ENCODE results near the gene FMNL3. TPM values are rescaled to one million over a fixed set of nuclear protein-coding genes. Genes with fewer than 3 reads are reported as not detected.
A peak's percentile ranks its signal among the peaks of the same experiment; 100 is the strongest.

The FMNL3 gene
- total RNA-seq, 1 donor from 2014 or later, result 11.0 TPM

DNA sequence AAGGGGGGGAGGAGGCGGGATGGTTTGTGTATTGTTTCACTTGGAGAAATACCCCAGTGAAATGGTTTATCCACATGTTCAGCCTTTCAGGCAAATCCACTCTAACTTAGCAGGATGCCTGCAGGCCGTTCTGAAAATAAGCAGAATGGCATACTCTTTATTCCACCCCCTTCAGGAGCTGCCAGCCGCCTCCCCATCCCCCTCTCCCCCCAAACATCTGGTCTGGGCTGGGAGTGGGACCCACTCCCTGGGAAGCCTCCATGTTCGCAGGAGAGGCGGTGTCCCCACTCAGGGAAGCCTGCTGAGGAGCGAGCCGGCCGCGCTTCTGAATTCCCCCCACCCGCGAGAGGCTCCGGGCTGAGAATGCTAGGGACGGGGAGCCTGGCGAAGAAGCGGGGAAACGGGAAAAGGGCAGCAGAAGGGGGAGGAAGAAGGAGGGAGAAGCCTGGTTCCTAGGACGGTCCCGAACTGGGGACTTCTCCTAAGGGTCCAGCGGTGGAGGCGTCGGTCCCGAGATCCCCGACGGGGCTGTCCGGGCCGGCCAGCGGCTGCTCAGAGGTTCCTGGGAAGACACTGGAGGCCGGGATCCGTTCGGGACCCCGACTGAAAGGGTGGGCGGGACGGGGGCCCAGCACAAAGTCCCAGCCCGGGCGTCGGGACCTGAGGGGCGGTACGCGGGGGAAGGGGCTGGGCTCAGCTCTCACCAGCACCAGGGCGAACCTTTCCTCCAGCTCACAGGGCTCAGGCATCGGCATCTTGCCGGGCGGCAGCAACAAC is 666 bp downstream of the FMNL3 start:
- H3K27me3 ChIP-seq, result no peaks in the 10 kb centered on the region
- intact Hi-C loops (cut with DNase I), result loop anchor here (2.0 kb wide), 1 partner anchor 60 kb away; no protein-coding TSS in a partner anchor
- no peaks in the 10 kb centered on the region for H3K9me3 ChIP-seq
- H3K27ac ChIP-seq, result peak overlapping the region; percentile 92
- H3K4me3 ChIP-seq, result peak overlapping the region; percentile 80 to 81
- no peaks in the 10 kb centered on the region for H3K36me3 ChIP-seq
- DNase-seq (ENCODE audit: extremely low spot score in 2 of 2), result no peak
- TF ChIP-seq POLR2AphosphoS5 (IDR thresholded peaks at IDR 0.05; ENCODE audit: insufficient read depth in 1 of 2, low read depth in 1 of 2) (no peak), POLR2A (IDR thresholded peaks at IDR 0.05) (no peak)
- TF ChIP-seq, protein P1, sequence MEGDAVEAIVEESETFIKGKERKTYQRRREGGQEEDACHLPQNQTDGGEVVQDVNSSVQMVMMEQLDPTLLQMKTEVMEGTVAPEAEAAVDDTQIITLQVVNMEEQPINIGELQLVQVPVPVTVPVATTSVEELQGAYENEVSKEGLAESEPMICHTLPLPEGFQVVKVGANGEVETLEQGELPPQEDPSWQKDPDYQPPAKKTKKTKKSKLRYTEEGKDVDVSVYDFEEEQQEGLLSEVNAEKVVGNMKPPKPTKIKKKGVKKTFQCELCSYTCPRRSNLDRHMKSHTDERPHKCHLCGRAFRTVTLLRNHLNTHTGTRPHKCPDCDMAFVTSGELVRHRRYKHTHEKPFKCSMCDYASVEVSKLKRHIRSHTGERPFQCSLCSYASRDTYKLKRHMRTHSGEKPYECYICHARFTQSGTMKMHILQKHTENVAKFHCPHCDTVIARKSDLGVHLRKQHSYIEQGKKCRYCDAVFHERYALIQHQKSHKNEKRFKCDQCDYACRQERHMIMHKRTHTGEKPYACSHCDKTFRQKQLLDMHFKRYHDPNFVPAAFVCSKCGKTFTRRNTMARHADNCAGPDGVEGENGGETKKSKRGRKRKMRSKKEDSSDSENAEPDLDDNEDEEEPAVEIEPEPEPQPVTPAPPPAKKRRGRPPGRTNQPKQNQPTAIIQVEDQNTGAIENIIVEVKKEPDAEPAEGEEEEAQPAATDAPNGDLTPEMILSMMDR (IDR thresholded peaks at IDR 0.05), result no peak
- peaks cover 21% of the 10 kb centered on the region for H3K4me1 ChIP-seq

GRCh38 chr12:49705479-49706134 is 1.6 kb downstream of the FMNL3 start:
- no peaks in the 10 kb centered on the region for H3K27me3 ChIP-seq
- H3K4me1 ChIP-seq, result peaks cover 21% of the 10 kb centered on the region
- TF ChIP-seq, protein P1 (IDR thresholded peaks at IDR 0.05), result no peak
- TF ChIP-seq POLR2AphosphoS5 (IDR thresholded peaks at IDR 0.05; ENCODE audit: insufficient read depth in 1 of 2, low read depth in 1 of 2), result peak in 1 of 2 donors; percentile 40
- no peaks in the 10 kb centered on the region for H3K9me3 ChIP-seq
- peak overlapping the region; percentile 80 to 81 for H3K4me3 ChIP-seq
- no peaks in the 10 kb centered on the region for H3K36me3 ChIP-seq
- DNase-seq (ENCODE audit: extremely low spot score in 2 of 2), result no peak
- H3K27ac ChIP-seq, result peak overlapping the region; percentile 92
- intact Hi-C loops (cut with DNase I), result loop anchor here (2.0 kb wide), 1 partner anchor 59 kb away; no protein-coding TSS in a partner anchor

DNA sequence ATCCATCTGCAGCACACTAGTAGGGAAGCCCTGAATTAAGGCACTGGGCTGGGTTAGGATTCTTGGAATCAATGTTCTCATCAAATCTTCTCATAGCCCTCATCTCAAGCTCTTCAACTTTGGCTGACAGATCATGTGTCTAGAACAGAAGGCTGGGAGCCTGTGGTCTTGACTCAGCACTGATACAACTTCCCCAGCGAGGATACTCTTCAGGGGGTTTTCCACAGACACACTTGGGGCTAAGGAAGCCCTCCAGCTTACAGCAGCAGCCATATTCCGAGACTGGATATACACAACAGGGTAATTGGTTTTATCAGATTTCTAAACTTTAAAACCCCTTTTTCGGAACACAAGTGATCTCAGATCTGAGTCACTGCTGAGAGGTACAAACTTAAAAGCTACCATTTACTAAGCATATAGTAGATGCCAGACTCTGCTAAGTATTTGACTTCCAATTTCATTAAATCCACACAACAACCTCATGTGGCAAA is 3.5 kb downstream of the FMNL3 start:
- Histone ChIP-seq H3K4me1 (peaks cover 31% of the 10 kb centered on the region), H3K36me3 (no peaks in the 10 kb centered on the region), H3K9me3 (no peaks in the 10 kb centered on the region), H3K27ac (no peak overlapping the region), H3K4me3 (no peak overlapping the region), H3K27me3 (no peaks in the 10 kb centered on the region)
- TF ChIP-seq POLR2AphosphoS5 (IDR thresholded peaks at IDR 0.05; ENCODE audit: insufficient read depth in 1 of 2, low read depth in 1 of 2) (no peak), POLR2A (IDR thresholded peaks at IDR 0.05) (no peak)
- TF ChIP-seq, protein P1 (IDR thresholded peaks at IDR 0.05), result no peak
- DNase-seq (ENCODE audit: extremely low spot score in 2 of 2), result no peak
- intact Hi-C loops (cut with DNase I), result no loop called here

DNA sequence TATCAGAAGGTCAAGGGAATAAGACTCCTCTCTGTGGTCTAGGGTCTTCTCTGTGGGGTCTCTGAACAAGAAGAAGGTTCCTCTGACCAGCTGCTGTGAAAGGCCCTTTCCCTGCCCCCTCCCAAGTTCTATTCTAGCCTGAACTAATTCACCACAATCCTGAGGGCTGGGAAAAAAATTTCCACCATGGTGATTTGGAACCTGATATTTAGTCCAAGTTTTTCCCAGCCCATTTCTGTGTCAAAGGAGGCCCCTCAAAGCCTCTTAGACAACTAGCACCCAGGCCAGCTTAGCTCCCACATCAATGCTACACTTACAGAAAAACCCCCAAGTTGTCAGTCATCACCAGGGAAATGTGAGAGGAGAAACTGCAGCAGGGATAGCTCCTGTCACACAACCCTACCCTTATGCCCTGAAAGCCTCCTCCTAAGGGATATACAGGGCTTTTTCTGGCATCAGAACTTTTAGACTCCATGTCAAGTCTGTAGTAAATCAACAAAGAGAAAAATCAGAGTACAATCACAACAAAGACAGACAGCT is 4.5 kb downstream of the FMNL3 start:
- DNase-seq (ENCODE audit: extremely low spot score in 2 of 2), result no peak
- Histone ChIP-seq H3K4me3 (no peak overlapping the region), H3K9me3 (no peaks in the 10 kb centered on the region), H3K4me1 (peaks cover 34% of the 10 kb centered on the region), H3K27ac (no peak overlapping the region), H3K27me3 (no peaks in the 10 kb centered on the region), H3K36me3 (no peaks in the 10 kb centered on the region)
- TF ChIP-seq POLR2AphosphoS5 (IDR thresholded peaks at IDR 0.05; ENCODE audit: insufficient read depth in 1 of 2, low read depth in 1 of 2) (no peak), POLR2A (IDR thresholded peaks at IDR 0.05) (no peak)
- TF ChIP-seq, protein P1 (IDR thresholded peaks at IDR 0.05), result no peak
- intact Hi-C loops (cut with DNase I), result no loop called here

Measured in vagina (tissue), 2 donors.